DND-41 (cell line): ENCODE results near the gene CHMP2A.
A peak's percentile ranks its signal among the peaks of the same experiment; 100 is the strongest.

ENCODE experiments used
- ATAC-seq: fragments of 200-7000 bp; cut with Tn5 transposase; 3 replicates; pipeline ENCODE4 v1.9.1; 2021; ENCODE audit warnings: low read depth; ENCODE audit not compliant: insufficient read depth
- DNase-seq: peaks from one replicate; pipeline ENCODE4 v3.0.0-alpha.2; 2020
- H2AFZ ChIP-seq: 2 replicates; pipeline ENCODE4 v1.6.0; 2012; ENCODE audit warnings: low read depth, low read length
- H3K27ac ChIP-seq: 2 replicates; pipeline ENCODE4 v1.5.1; 2012; ENCODE audit warnings: low read length, inconsistent platforms
- H3K27me3 ChIP-seq: fragments of 200-600 bp; sonication (generic); 2 replicates; pipeline ENCODE4 v1.6.0; 2012; ENCODE audit warnings: low read length, mild to moderate bottlenecking, inconsistent platforms; ENCODE audit not compliant: insufficient read depth, poor library complexity
- H3K36me3 ChIP-seq: 2 replicates; pipeline ENCODE4 v1.5.1; 2012; ENCODE audit warnings: low read length, inconsistent platforms; ENCODE audit not compliant: insufficient read depth
- H3K4me1 ChIP-seq: 2 replicates; pipeline ENCODE4 v1.5.1; 2012; ENCODE audit warnings: mild to moderate bottlenecking, low read length; ENCODE audit not compliant: insufficient read depth
- H3K4me2 ChIP-seq: 2 replicates; pipeline ENCODE4 v1.6.0; 2012; ENCODE audit warnings: mild to moderate bottlenecking, moderate library complexity, low read length, inconsistent platforms; ENCODE audit not compliant: insufficient read depth
- H3K4me3 ChIP-seq, 2 experiments: fragments of 200-600 bp in 1 of 2; shearing (Covaris generic) in 1 of 2; 2 replicates each; pipeline ENCODE4 v1.5.1; 2012 to 2016; ENCODE audit warnings: inconsistent platforms in 2 of 2, low read length in 2 of 2, mild to moderate bottlenecking in 2 of 2, low read depth in 1 of 2, moderate library complexity in 1 of 2
- H3K79me2 ChIP-seq: 2 replicates; pipeline ENCODE4 v1.6.0; 2012; ENCODE audit warnings: low read length, inconsistent platforms; ENCODE audit not compliant: insufficient read depth
- H3K9ac ChIP-seq: 2 replicates; pipeline ENCODE4 v1.6.0; 2012; ENCODE audit warnings: low read depth, mild to moderate bottlenecking, inconsistent platforms, low read length, moderate library complexity
- H3K9me3 ChIP-seq: 2 replicates; pipeline ENCODE4 v1.5.1; 2012; ENCODE audit warnings: low read length, moderate library complexity, mild to moderate bottlenecking, inconsistent platforms; ENCODE audit not compliant: insufficient read depth, severe bottlenecking
- H4K20me1 ChIP-seq: 2 replicates; pipeline ENCODE4 v1.6.0; 2012; ENCODE audit warnings: low read length; ENCODE audit not compliant: insufficient read depth
- EZH2 ChIP-seq: IDR thresholded peaks from 3 replicates; pipeline ENCODE4 v1.6.1; 2012; ENCODE audit warnings: borderline replicate concordance, low read depth, mild to moderate bottlenecking, moderate library complexity, low read length, inconsistent platforms; ENCODE audit not compliant: severe bottlenecking
- TF ChIP-seq, protein P1 (sequence below): IDR thresholded peaks from 2 replicates; pipeline ENCODE4 v1.5.1; 2012; ENCODE audit warnings: borderline replicate concordance, low read length, moderate library complexity, mild to moderate bottlenecking; ENCODE audit not compliant: poor library complexity, severe bottlenecking; ENCODE audit errors: extremely low read depth

The CHMP2A gene

DNA sequence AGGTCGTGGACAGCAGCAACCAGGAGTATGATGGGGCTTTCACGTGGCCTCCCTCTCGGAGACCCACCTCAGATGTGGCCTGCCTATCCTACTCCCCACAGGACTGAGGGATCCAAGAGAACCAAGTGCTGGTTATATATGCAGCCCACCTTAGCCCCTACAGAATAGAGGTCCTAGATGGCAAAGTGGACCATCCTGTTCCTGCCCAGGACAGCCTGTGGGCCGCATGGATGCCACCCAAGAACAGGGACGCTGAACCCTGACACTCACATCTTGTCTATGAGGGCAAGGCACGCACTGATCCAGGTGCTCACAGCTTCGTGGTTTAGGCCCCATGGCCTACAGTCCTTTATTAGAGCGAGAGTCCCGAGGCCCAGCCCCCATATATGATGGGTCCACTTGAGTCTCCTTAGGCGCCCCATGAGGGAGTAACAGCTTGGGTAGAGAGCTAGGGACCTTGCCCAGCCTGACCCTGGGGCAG, 41.7 kb downstream of the CHMP2A start:
- no peaks in the 10 kb centered on the region for H3K9me3 ChIP-seq
- peak overlapping the region; percentile 79 for H3K9ac ChIP-seq
- DNase-seq (no peak), ATAC-seq (peak; percentile 2; the same call in 1 of the 3 replicates)
- H3K27ac ChIP-seq = peak overlapping the region; percentile 91
- peaks cover 48% of the 10 kb centered on the region for H3K4me1 ChIP-seq
- no peak for TF ChIP-seq EZH2
- TF ChIP-seq, protein P1, sequence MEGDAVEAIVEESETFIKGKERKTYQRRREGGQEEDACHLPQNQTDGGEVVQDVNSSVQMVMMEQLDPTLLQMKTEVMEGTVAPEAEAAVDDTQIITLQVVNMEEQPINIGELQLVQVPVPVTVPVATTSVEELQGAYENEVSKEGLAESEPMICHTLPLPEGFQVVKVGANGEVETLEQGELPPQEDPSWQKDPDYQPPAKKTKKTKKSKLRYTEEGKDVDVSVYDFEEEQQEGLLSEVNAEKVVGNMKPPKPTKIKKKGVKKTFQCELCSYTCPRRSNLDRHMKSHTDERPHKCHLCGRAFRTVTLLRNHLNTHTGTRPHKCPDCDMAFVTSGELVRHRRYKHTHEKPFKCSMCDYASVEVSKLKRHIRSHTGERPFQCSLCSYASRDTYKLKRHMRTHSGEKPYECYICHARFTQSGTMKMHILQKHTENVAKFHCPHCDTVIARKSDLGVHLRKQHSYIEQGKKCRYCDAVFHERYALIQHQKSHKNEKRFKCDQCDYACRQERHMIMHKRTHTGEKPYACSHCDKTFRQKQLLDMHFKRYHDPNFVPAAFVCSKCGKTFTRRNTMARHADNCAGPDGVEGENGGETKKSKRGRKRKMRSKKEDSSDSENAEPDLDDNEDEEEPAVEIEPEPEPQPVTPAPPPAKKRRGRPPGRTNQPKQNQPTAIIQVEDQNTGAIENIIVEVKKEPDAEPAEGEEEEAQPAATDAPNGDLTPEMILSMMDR = no peak
- H3K4me2 ChIP-seq = peak overlapping the region; percentile 98
- H3K36me3 ChIP-seq = peaks cover 29% of the 10 kb centered on the region
- peaks cover 15% of the 10 kb centered on the region for H4K20me1 ChIP-seq
- peaks cover 41% of the 10 kb centered on the region for H3K79me2 ChIP-seq
- peak overlapping the region in 1 of 2 experiments; percentile 94; a peak in 2 of 4 replicates for H3K4me3 ChIP-seq
- peak overlapping the region; percentile 69 for H2AFZ ChIP-seq
- H3K27me3 ChIP-seq = no peaks in the 10 kb centered on the region

DNA sequence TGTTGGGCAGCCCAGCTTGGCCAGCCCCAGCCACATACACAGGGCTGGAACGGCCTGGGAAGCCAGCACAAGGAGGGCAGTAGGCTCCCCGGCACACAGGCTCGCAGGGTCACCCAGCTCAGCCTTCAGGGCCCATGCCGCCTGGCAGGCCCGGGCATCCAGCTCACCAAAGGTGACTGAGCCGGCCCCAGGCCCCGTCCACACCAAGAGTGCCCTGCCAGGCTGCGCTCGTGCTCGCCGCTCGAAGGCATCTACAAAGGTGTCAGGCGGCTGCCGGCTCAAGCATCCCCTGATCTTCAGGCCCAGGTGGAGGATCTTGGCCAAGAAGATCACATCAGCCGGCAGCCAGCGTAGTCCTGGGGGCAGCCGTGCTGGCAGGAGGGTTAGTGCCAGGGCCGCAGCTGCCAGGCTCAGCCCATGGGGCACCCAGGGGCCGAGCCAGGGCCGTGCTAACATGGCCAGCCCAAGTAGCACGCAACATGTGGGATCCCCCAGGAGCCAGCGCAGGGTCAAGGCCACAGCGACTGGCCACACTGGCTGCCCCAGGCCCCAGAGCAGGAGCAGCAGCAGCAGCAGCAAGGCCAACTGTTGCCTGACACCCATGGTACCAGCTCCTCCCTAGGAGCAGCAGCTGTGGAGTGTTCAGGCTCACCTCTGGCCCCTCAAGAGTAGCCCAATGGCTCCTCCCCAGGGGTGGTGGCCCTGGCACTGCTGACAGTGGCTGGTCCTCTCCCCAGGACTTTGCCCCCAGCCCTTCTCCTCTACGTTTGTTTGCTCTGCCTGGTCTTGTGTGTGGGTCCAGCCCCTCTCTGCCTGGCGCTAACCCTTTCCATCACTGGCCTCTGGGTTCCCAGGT, 43.3 kb downstream of the CHMP2A start, which contains the start of gene SLC27A5:
Gene SLC27A5, minus strand, starts transcription at position 640 of the 856 bp plus-strand sequence. Its CDS starts 37 bp downstream, at position 603.
- Histone ChIP-seq H3K27me3 (no peaks in the 10 kb centered on the region), H3K4me1 (peaks cover 31% of the 10 kb centered on the region), H3K9ac (no peak within 1 kb of the TSS), H4K20me1 (0 out of 2 replicates have a peak, but pooled peaks cover 5% of the 10 kb centered on the region), H3K9me3 (peaks cover 5% of the 10 kb centered on the region), H3K79me2 (peaks cover 24% of the 10 kb centered on the region), H3K27ac (no peak within 1 kb of the TSS), H3K4me2 (no peak within 1 kb of the TSS), H3K36me3 (peaks cover 17% of the 10 kb centered on the region), H3K4me3 (no peak within 1 kb of the TSS), H2AFZ (no peak within 1 kb of the TSS)
- TF ChIP-seq, protein P1 = no peak
- no peak for TF ChIP-seq EZH2
- ATAC-seq (no peak), DNase-seq (no peak)

DNA sequence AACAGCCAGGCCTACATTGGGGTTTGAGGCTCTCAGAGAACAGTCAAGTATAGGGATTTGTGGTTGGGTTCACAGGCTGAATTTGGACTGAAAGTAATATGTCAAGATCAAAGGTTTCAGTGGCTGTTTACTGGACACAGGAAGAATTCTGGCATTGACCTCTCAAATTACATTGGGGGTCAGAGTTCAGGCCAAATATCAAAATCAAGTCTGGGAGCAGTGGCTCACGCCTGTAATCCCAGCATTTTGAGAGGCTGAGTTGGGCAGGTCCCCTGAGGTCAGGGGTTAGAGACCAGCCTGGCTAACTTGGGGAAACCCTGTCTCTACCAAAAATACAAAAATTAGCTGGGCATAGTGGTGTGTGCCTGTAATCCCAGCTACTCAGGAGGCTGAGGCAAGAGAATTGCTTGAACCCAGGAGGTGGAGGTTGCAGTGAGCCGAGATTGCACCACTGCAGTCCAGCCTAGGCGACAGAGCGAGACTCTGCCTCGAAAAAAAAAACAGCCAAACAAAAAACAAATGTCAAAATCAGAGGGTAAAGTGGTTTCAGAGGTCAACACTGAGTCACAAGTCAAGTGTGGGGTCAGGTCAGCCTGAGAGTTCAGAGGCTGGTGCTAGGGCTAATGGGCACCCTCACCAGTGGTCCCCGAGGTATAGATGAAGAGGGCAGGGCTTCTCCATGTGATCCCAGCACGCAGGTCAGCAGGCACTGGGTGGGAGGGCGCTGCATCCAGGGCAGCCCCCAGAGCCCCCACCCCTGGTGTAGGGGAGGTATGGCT, 44.6 kb downstream of the CHMP2A start:
- Histone ChIP-seq H3K9ac (no peak overlapping the region), H3K79me2 (peaks cover 11% of the 10 kb centered on the region), H3K36me3 (peaks cover 5% of the 10 kb centered on the region; the same call in 1 of the 2 replicates), H3K4me1 (peaks cover 18% of the 10 kb centered on the region), H3K27me3 (no peaks in the 10 kb centered on the region), H3K4me3 (no peak overlapping the region), H3K4me2 (no peak overlapping the region), H3K27ac (no peak overlapping the region), H3K9me3 (peaks cover 5% of the 10 kb centered on the region), H4K20me1 (no peaks in the 10 kb centered on the region), H2AFZ (no peak overlapping the region)
- TF ChIP-seq, protein P1 = no peak
- ATAC-seq = no peak
- no peak for DNase-seq
